Activated gamma-delta T cell treated with Interleukin-2 at 50 U/mL for 16 hours (primary cell): ENCODE results near the gene EXOC3.
"Not testable (repeated sequence)": the region's sequence is repeated elsewhere in the genome, so short reads cannot be mapped to it uniquely, and the experiment has no call there.

Source experiments
- DNase-seq: peaks from one replicate; pipeline ENCODE4 v3.0.0-alpha.2; 2020

EXOC3 gene

GRCh38 chr5:507986-508575 lies 65.1 kb downstream of the EXOC3 start:
- DNase-seq: not testable (repeated sequence)

- no peak for DNase-seq
Measured at GRCh38 chr5:509611-510185, 66.7 kb downstream of the EXOC3 start.

- DNase-seq: no peak
Measured at GRCh38 chr5:510521-510920, 67.5 kb downstream of the EXOC3 start.

DNA sequence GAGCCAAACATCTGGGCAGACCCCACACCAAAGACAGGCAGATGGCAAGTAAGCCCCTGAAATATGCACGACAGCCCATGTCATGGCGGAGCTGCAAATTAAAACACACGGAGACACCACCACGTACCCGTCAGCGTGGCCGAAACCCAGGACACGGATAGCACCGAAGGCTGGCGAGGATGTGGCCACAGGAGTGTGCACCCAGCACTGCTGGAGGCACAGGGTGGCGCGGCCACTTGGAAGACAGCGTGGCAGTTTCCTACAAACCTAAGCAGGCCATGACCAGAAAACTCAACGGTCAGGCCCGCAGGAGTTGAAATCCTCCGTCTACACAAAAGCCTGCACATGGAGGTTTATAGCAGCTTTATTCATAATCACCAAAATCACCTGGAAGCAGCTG lies 68.5 kb downstream of the EXOC3 start:
- DNase-seq: no peak

- no peak for DNase-seq
Measured at GRCh38 chr5:513216-514100, 70.5 kb downstream of the EXOC3 start.

GRCh38 chr5:514101-514485 lies 71.1 kb downstream of the EXOC3 start:
- DNase-seq: no peak

DNA sequence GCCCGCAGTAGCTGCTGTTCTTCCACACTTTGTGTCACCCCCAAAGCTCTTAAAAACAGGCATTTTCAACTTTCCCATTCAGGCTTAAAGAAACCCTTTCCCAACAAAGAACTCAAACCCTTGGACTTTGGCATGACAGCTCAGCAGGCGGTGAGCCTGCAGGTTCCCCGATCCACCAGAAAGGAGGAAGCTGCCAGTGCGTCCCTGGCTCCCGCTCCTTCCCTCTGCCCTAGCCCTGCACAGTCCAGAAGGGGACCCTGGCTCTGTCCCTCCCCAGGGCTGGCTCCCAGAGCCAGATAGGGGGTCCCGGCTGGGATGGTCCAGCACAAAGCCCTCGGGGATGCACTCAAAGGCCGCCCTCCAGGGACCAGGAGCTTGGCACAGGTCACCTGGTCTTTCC lies 71.7 kb downstream of the EXOC3 start:
- no peak for DNase-seq

DNA sequence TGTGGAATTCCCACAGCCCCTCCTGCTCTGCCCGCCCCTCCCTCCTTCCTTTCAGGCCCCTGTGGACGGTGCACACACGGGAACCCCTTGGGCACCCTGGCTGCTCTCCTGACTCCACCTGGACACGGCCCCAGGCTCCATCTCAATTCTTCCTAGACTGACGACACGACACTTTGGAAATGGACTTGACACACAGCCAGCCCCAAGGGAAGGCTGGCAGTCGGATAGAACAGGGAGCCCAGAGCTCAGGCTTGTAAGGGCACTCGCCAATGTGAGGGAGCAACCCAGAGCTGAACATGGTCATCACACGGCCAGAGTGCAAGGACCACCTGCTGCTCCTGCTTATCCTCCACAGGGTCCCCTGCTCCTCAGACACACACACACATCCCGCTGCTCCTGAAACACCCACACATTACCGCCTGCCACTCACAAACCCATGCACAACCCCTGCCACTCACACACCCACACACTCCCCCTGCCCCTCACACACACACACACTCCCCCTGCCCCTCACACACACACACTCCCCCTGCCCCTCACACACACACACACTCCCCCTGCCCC lies 72.4 kb downstream of the EXOC3 start:
- no peak for DNase-seq

GRCh38 chr5:516338-516925 lies 73.5 kb downstream of the EXOC3 start:
- no peak for DNase-seq
